Measurements from ENCODE around the gene ABCB7.
"Not testable (repeated sequence)": the region's sequence is repeated elsewhere in the genome, so short reads cannot be mapped to it uniquely, and the experiment has no call there.

ABCB7 gene

DNA sequence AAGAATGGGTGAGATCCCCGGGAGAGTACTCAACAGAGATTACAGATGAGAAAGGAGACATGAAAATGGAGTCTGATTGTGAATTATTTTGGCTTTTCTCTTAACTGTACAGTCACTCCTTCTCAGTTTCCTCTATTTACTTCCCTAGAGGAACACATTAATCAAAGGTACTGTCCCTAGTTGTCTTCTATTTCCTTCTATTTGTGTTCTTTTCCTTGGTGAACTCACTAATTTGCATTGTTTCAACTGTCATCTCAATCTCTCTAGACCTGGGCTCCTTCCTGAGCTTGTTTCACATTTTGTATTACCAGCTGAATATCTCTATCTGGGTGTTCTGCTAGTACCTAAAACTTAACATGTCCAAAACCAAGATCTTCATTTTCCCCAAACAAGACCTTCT lies 59.8 kb downstream of the ABCB7 start:
- no peak for DNase-seq

DNA sequence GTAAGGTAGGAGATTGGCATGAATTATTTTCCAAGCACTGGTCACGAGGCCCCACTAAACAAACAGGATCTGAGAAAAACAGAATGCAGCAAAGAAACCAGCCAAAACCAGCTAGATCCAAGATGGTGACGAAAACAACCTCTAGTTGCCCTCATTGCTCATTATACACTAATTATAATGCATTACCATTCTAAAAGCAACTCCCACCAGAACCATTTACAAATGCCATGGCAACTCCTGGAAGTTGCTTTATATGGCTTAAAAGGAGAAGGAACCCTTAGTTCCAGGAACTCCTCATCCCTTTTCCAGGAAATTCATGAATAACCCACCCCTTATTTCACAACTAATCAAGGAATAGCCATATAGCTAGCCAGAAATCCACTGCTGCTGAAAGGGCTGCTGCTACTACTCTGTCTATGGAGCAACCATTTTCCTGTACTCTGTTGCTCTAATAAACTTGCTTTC lies 69.3 kb downstream of the ABCB7 start:
- no peak for DNase-seq

DNA sequence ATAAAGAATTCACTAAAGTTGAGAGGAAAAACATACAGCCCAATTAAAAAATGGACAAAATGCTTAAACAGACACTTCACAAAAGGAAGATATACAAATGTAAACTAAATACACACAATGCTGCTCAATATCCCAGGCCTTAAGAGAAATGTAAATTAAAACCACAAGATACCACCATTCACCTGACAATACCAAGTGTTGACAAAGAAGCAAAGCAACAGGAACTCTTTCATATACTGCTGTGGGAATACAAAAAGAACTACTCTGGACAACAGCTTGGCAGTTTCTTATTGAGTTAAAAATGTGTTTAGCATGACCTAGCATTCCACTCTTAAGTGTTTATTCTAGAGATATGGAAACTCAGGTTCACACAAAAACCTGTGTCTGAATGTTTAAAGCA lies 71.3 kb downstream of the ABCB7 start:
- no peak for DNase-seq

DNA sequence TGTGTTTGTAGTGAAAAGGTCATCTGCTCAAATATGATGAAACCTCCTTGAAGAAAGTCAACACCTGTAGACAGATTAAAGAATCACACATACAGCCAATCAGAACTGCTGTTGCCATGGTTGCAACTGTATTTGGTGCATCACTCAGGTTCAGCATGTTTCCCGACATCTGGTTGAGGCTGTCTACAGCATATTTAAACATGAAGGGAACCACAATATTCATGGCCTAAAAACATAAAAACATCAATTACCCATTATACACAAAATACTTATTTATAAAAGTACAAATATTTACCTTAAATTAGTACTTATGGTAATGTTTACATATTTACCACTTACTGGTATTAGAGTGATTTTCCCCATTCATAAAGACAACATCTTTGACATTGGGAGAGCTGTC lies 79.7 kb downstream of the ABCB7 start:
- no peak for DNase-seq

DNA sequence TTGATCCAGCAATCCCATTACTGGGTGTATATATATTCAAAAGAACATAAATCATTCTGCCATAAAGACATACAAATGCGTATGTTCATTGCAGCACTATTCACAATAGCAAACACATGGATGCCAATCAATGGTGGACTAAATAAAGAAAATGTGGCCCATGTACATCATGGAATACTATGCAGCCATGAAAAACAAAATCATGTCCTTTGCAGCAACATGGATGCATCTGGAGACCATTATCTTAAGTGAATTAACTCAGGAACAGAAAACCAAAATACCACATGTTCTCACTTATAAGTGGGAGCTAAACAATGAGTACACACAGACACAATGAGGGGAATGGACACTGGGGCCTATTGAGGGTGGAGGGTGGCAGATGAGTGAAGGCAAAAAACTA lies 81.6 kb downstream of the ABCB7 start:
- DNase-seq, result no peak

DNA sequence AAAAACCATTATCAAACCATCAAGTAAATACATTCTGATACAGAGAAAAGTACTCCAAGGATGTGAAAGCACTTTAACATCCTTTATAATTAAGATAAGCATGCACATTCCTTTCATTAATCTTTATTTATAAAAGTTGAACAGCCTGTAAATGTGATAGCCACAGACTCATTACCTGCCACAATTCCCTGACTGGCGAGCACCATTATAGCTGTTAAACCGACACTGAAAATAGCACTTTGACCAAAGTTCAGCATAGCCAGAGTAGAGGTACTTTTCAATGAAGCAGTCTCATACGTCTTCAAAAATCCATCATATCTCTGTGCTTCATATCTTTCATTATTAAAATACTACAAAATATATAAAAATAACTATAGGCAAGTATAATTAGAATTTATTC lies 84.7 kb downstream of the ABCB7 start:
- no peak for DNase-seq

DNA sequence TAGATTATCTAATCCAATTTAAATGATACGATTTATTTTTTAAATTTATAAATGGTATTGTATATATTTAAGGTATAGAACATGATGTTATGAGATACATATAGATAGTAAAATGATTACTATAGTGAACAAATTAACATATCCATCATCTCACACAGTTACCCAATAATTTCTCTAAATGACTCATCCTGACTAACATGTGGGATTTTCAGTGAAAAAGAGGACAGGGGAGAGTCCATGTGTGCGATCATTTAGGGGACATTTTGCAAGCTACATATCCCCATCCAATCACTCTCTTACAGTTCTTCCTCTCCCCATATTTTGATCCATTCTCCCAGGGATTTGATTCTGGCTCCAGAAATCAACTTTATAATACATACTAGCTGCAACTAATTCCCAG lies 88.2 kb downstream of the ABCB7 start:
- DNase-seq, result no peak

DNA sequence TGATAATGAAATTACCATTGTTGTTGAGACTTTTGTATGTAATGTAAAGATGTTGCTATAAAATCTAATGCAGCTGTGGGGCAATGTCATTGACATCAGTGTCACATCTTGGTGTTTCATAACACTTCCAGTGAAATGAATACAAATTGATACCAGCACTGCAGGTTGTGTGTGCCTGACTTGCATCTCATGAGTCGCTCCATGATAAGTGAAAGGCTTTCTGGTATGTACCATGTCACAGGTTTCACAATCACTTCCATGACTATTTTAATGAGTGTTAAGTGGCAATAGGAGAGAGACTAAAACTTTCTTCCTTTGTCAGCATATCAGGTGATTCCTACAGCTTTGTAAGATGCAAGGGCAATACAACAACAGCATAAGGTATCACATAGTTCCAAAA lies 94.4 kb downstream of the ABCB7 start:
- no peak for DNase-seq

DNA sequence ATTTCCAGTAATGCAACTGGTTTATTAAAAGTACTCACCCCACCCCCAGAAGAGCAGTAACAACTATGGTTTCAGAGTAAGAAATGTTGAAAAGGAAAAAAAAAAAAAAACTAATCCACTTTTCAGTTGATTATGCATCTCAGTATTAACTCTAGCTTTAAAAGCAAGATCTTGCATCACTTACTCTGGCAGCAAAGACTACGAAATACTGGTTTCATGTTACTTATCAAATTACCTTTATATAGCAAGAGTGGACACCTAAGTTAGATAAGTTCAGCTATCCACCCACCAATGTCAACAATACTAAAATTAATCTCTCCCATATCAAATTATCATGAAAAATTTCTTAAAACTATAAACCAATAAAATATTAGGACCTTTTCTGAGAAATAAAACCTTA lies 105.0 kb downstream of the ABCB7 start:
- DNase-seq, result no peak

DNA sequence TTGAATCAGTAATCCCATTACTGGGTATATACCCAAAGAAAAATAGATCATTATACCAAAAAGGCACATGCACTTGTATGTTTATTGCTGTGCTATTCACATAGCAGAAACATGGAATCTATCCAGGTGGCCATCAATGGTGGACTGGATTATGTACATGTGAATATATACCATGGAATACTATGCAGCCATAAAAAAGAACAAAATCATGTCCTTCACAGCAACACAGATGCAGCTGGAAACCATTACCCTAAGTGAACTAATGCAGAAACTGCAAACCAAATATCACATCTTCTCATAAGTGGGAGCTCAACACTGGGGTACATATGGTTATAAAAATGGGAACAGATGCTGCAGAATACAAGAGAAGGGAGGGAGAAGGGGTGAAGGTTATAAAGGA lies 110.7 kb downstream of the ABCB7 start:
- no peak for DNase-seq

DNA sequence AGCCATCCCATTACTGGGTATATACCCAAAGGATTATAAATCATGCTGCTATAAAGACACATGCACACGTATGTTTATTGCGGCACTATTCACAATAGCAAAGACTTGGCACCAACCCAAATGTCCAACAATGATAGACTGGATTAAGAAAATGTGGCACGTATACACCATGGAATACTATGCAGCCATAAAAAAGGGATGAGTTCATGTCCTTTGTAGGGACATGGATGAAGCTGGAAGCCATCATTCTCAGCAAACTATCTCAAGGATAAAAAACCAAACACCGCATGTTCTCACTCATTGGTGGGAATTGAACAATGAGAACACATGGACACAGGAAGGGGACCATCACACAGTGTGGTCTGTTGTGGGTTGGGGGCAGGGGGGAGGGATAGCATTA lies 111.9 kb downstream of the ABCB7 start:
- DNase-seq, result not testable (repeated sequence)

DNA sequence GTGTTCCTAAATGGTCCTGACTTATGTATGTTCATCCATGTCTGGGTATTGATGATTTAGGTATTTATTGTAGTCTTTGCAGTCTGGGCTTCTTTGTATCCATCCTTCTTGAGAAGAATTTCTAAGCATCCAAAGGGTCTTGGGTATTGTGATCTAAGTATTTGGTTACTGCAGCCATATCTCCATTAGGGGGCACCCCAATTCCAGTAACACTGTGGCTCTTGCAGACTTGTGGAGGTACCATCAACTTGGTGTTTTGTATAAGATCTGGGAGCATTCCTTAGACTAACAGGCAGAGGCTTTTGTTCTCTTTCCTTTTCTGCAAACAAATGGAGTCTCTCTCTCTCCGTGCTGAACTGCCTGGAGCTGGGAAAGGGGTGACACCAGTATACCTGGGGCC lies 117.2 kb downstream of the ABCB7 start:
- DNase-seq, result no peak
